Right lobe of liver (tissue), 6 donors: ENCODE data around the gene SNX3. TPM values are rescaled to one million over a fixed set of nuclear protein-coding genes. Genes with fewer than 3 reads are reported as not detected.
A peak's percentile ranks its signal among the peaks of the same experiment; 100 is the strongest.

ENCODE experiments used
- ATAC-seq, 4 donors: fragments of 200-7000 bp; cut with Tn5 transposase; one replicate each; pipeline ENCODE4 v1.9.1; 2020; ENCODE audit warnings: mild to moderate bottlenecking in 4 of 4, moderate library complexity in 4 of 4
- DNase-seq, 3 donors: peaks; one replicate each; pipeline ENCODE4 v3.0.0-alpha.2; 2020
- H3K27ac ChIP-seq, 3 donors: fragments of 200-600 bp; one replicate each; pipeline ENCODE4 v1.8.0; 2022
- H3K27me3 ChIP-seq, 2 donors: fragments of 200-600 bp; one replicate each; pipeline ENCODE4 v1.8.0; 2022
- H3K36me3 ChIP-seq, 4 donors: fragments of 200-600 bp; sonication (generic) in 1 of 4; one replicate each; pipeline versions ENCODE4 v1.5.1 to v1.8.0; 2017 to 2022; ENCODE audit warnings: control low read depth in 1 of 4
- H3K4me1 ChIP-seq, 4 donors: fragments of 200-600 bp; sonication (generic) in 1 of 4; one replicate each; pipeline versions ENCODE4 v1.5.1 to v1.8.0; 2017 to 2022; ENCODE audit warnings: control low read depth in 1 of 4
- H3K4me3 ChIP-seq, 3 donors: fragments of 200-600 bp; one replicate each; pipeline ENCODE4 v1.8.0; 2022
- H3K9me3 ChIP-seq, 4 donors: fragments of 200-600 bp; sonication (generic) in 1 of 4; one replicate each; pipeline versions ENCODE4 v1.5.1 to v1.8.0; 2017 to 2022; ENCODE audit warnings: control low read depth in 1 of 4
- POLR2A ChIP-seq: fragments of 450-650 bp; IDR thresholded peaks from one replicate; pipeline ENCODE4 v1.6.1; 2017; ENCODE audit warnings: antibody characterized with exemption, mild to moderate bottlenecking
- WGBS: methylation state at CpG from one replicate; pipeline ENCODE4 v1.1.6; 2018; ENCODE audit warnings: low coverage, low lambda C conversion rate; ENCODE audit not compliant: insufficient coverage; ENCODE audit errors: missing lambda C conversion rate; 5-methylcytosine and 5-hydroxymethylcytosine counted together
- intact Hi-C, 2 donors: fragments of 100-400 bp; cut with DNase I; formaldehyde crosslinking; loops; one replicate each; pipeline versions ENCODE4 v1.11.2 to v1.14.1; 2022
- total RNA-seq, 6 experiments: library from RNA; depleted of rRNA in 2 of 6; stranded (reverse); fragments of >200 nt in 2 of 6; fragmentation: NEBNext Ultra II Directional in 3 of 6; extraction: Animal tissue kit (Norgen Biotek cat#: 25700) in 3 of 6; gene quantifications; one replicate each; pipeline versions ENCODE4 v1.1.0 to v1.2.4, GENCODE V29; 2016 to 2023
- TF ChIP-seq, protein P1 (sequence below), 4 donors: fragments of 200-600 bp in 3 of 4; fragments of 450-650 bp in 1 of 4; IDR thresholded peaks; one replicate each; pipeline versions ENCODE4 v1.5.1 to v1.8.0; 2016 to 2022; ENCODE audit warnings: antibody characterized with exemption in 4 of 4, mild to moderate bottlenecking in 2 of 4
- donor health status: DM: no; HTN: yes; CAD: no.
- donor health status: DM: no; HTN: no; CAD: no.
- donor health status: DM: no; HTN: no; CAD: no.
- donor health status: DM: no; HTN: yes; CAD: no.
- donor health status: DM: no; HTN: yes; CAD: no.

Gene SNX3
- total RNA-seq, 6 experiments from 2014 or later: 76.8 to 191 (median 111) TPM

DNA sequence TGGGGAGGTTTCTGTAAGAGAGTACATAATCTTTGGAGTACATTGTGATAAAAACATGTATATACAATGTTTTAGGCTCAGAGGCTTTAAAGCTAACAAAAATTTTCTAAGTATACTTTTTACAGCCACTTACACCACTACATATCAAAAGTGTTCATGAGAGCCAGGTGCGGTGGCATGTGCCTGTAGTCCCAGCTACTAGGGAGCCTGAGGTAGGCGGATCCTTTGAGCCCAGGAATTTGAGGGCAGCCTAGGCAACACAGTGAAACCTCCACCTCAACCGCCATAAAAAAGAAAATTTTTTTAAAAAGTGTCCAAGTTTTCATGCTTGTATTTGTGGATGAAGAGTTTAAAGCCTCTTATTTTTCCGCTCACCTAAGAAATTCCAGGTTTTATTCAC, 22.5 kb downstream of the SNX3 start:
- H3K27ac ChIP-seq: no peak overlapping the region
- no peaks in the 10 kb centered on the region for H3K27me3 ChIP-seq
- ATAC-seq (no peak), DNase-seq (no peak)
- TF ChIP-seq, protein P1, sequence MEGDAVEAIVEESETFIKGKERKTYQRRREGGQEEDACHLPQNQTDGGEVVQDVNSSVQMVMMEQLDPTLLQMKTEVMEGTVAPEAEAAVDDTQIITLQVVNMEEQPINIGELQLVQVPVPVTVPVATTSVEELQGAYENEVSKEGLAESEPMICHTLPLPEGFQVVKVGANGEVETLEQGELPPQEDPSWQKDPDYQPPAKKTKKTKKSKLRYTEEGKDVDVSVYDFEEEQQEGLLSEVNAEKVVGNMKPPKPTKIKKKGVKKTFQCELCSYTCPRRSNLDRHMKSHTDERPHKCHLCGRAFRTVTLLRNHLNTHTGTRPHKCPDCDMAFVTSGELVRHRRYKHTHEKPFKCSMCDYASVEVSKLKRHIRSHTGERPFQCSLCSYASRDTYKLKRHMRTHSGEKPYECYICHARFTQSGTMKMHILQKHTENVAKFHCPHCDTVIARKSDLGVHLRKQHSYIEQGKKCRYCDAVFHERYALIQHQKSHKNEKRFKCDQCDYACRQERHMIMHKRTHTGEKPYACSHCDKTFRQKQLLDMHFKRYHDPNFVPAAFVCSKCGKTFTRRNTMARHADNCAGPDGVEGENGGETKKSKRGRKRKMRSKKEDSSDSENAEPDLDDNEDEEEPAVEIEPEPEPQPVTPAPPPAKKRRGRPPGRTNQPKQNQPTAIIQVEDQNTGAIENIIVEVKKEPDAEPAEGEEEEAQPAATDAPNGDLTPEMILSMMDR (IDR thresholded peaks at IDR 0.05): no peak
- no peak for TF ChIP-seq POLR2A
- intact Hi-C loops: no loop called here
- peaks cover 0 to 6% (median 0%) of the 10 kb centered on the region in 4 donors for H3K4me1 ChIP-seq
- peaks cover 0 to 10% (median 0%) of the 10 kb centered on the region in 4 donors for H3K36me3 ChIP-seq
- H3K9me3 ChIP-seq: no peaks in the 10 kb centered on the region
- no peak overlapping the region for H3K4me3 ChIP-seq
- 95% methylated on average over 3 of the region's 4 CpGs for WGBS

DNA sequence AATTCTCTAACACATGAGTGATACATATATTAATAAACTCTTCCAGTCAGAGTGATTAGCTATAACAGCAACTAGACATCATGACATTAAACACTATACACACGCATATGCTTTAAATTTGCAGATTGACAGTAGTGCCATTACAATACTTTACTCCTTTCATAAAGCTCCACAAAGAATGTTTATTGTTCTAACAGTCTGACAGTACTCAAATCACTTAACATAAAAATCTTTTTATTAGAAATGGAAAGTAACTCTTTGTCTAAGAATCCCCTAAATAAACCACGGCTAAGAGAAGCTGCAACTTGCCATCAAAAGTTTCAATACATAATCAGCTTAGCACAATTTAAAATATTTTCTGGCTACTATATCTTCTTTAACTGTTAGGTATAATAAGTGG, 24.0 kb downstream of the SNX3 start:
- intact Hi-C loops: no loop called here

DNA sequence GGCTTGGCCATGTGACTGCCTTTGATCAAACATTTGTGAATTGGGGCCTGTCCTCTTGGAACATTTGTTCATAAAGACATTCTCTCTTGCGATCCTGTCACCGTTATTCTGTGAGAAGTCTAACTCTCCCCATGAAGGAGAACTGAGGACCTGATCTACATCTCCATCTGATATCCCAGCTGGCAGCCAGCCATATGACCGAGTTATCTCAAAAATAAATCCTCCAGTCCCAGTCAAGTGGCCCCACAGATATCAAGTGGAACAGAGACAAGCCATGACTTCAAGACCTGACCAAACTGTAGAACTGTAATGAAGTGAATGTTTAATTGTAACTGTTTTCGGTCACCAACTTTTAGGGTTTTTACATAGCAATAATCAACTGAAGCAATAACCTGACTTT, 25.7 kb downstream of the SNX3 start:
- intact Hi-C loops: no loop called here
- 85% methylated on average over 4 of the region's 4 CpGs for WGBS

More for the DNA sequence above, 24.0 kb downstream of the SNX3 start:
- TF ChIP-seq, protein P1 (IDR thresholded peaks at IDR 0.05): no peak
- no peak for TF ChIP-seq POLR2A
- no peak for DNase-seq
- no peak overlapping the region for H3K4me3 ChIP-seq
- no peak overlapping the region for H3K27ac ChIP-seq
- no peaks in the 10 kb centered on the region for H3K9me3 ChIP-seq
- H3K27me3 ChIP-seq: no peaks in the 10 kb centered on the region
- 47% methylated on average over 2 of the region's 2 CpGs for WGBS
- H3K36me3 ChIP-seq: peaks cover 0 to 10% (median 0%) of the 10 kb centered on the region in 4 donors
- H3K4me1 ChIP-seq: peaks cover 0 to 6% (median 0%) of the 10 kb centered on the region in 4 donors
- no peak for ATAC-seq

DNA sequence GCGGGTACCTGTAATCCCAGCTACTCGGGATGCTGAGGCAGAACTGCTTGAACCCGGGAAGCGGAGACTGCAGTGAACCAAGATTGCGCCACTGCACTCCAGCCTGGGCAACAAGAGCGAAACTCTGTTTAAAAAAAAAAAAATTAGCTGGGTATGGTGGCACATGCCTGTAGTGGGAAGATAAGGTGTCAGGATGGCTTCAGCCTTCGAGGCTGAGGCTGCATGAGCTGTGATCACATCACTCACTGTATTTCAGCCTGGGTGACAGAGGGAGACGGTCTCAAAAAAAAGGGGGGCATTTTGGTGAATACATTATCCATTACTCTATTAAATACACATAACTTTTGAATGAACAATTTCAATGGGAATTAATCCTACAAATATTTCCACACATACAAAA, 32.4 kb downstream of the SNX3 start:
- Histone ChIP-seq H3K27me3 (no peaks in the 10 kb centered on the region), H3K36me3 (peaks cover 0 to 4% (median 0%) of the 10 kb centered on the region in 4 donors), H3K4me3 (no peak overlapping the region), H3K27ac (no peak overlapping the region), H3K9me3 (no peaks in the 10 kb centered on the region), H3K4me1 (peaks cover 0 to 4% (median 0%) of the 10 kb centered on the region in 4 donors)
- TF ChIP-seq POLR2A: no peak
- TF ChIP-seq, protein P1 (IDR thresholded peaks at IDR 0.05): no peak
- WGBS: 86% methylated on average over 2 of the region's 8 CpGs
- DNase-seq (no peak), ATAC-seq (no peak)
- intact Hi-C loops: no loop called here

More for the DNA sequence above, 25.7 kb downstream of the SNX3 start:
- Histone ChIP-seq H3K27me3 (no peaks in the 10 kb centered on the region), H3K36me3 (peaks cover 0 to 10% (median 0%) of the 10 kb centered on the region in 4 donors), H3K27ac (no peak overlapping the region), H3K9me3 (no peaks in the 10 kb centered on the region), H3K4me3 (no peak overlapping the region), H3K4me1 (no peaks in the 10 kb centered on the region)
- ATAC-seq (no peak), DNase-seq (no peak)
- no peak for TF ChIP-seq POLR2A
- TF ChIP-seq, protein P1 (IDR thresholded peaks at IDR 0.05): no peak

DNA sequence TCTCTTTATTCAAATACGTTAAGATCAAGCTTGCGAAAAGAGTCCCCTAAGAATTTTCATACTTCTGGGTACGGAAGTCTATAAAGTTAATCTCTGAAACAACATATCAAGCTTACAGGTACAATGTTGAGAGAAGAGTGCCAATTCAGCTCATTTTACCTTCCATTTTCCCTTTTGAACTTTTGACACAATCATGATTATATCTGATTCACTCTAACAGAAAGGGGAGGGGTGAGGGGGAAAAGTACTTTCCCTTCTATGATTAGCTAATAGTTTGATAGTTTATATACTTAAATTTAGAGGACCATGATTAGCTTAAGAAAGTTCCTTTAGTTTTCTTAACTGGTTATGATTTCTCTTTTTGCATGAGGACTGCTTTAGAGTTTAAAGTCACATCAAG, 33.5 kb downstream of the SNX3 start:
- TF ChIP-seq POLR2A: no peak
- TF ChIP-seq, protein P1 (IDR thresholded peaks at IDR 0.05): no peak
- Histone ChIP-seq H3K4me1 (peaks cover 0 to 4% (median 0%) of the 10 kb centered on the region in 4 donors), H3K9me3 (no peaks in the 10 kb centered on the region), H3K27ac (no peak overlapping the region), H3K4me3 (no peak overlapping the region), H3K27me3 (no peaks in the 10 kb centered on the region), H3K36me3 (peaks cover 0 to 8% (median under 1%) of the 10 kb centered on the region in 4 donors)
- ATAC-seq (peak in 1 of 4 donors; percentile 75), DNase-seq (no peak)
- intact Hi-C loops: no loop called here
- WGBS: 90% methylated on average over 3 of the region's 3 CpGs
